NCI-H2171 treated with DMSO at 0.1 percent for 48 hours (cell line): ENCODE results near the gene RCAN3.

Source experiments
- DNase-seq: peaks from one replicate; lab custom pipeline; 2025; lab: John Stamatoyannopoulos, UW

RCAN3 gene

GRCh38 chr1:24578846-24579245, 76.2 kb downstream of the RCAN3 start:
- no peak for DNase-seq

GRCh38 chr1:24580756-24581155, 78.1 kb downstream of the RCAN3 start:
- no peak for DNase-seq

- no peak for DNase-seq
These were observed 81.6 kb downstream of the RCAN3 start for GRCh38 chr1:24584171-24584647.

GRCh38 chr1:24586119-24586518, 83.5 kb downstream of the RCAN3 start:
- DNase-seq: no peak

GRCh38 chr1:24586970-24587820, 84.6 kb downstream of the RCAN3 start:
- peak; percentile 68 for DNase-seq

GRCh38 chr1:24588573-24588972, 85.9 kb downstream of the RCAN3 start:
- no peak for DNase-seq

GRCh38 chr1:24589200-24589599, 86.6 kb downstream of the RCAN3 start:
- DNase-seq: no peak
